ENCODE measurements around the gene LONP2.
"Not testable (repeated sequence)": the region's sequence is repeated elsewhere in the genome, so short reads cannot be mapped to it uniquely, and the experiment has no call there.

The LONP2 gene

GRCh38 chr16:48352648-48353390 lies 108.7 kb downstream of the LONP2 start:
- no peaks in the 10 kb centered on the region for H3K27me3 ChIP-seq (replicated peaks; ENCODE audit: control insufficient read depth, insufficient read depth, low read length, poor library complexity, severe bottlenecking)
- peaks cover 38% of the 10 kb centered on the region for H3K36me3 ChIP-seq (ENCODE audit: control insufficient read depth, insufficient read depth, low read length)
- no peak overlapping the region for H3K4me3 ChIP-seq (ENCODE audit: insufficient read depth, low read depth, low read length, poor library complexity, severe bottlenecking)
- H3K9me3 ChIP-seq (ENCODE audit: control insufficient read depth, low read length), result no peaks in the 10 kb centered on the region
- no peak overlapping the region for H3K27ac ChIP-seq (ENCODE audit: insufficient read depth, low read length, poor library complexity, severe bottlenecking)
- DNase-seq, result no peak
- peaks cover 3% of the 10 kb centered on the region for H3K4me1 ChIP-seq (ENCODE audit: control insufficient read depth, insufficient read depth, low read length, poor library complexity, severe bottlenecking)

- peak; percentile 38 to 53 (median 42) for DNase-seq
- Histone ChIP-seq H3K4me1 (ENCODE audit: control insufficient read depth, insufficient read depth, low read length, poor library complexity, severe bottlenecking) (peaks cover 3% of the 10 kb centered on the region), H3K36me3 (ENCODE audit: control insufficient read depth, insufficient read depth, low read length) (peaks cover 41% of the 10 kb centered on the region), H3K4me3 (ENCODE audit: insufficient read depth, low read depth, low read length, poor library complexity, severe bottlenecking) (no peak overlapping the region), H3K9me3 (ENCODE audit: control insufficient read depth, low read length) (no peaks in the 10 kb centered on the region), H3K27ac (ENCODE audit: insufficient read depth, low read length, poor library complexity, severe bottlenecking) (no peak overlapping the region), H3K27me3 (replicated peaks; ENCODE audit: control insufficient read depth, insufficient read depth, low read length, poor library complexity, severe bottlenecking) (no peaks in the 10 kb centered on the region)
These were observed 109.6 kb downstream of the LONP2 start for GRCh38 chr16:48353565-48354163.

GRCh38 chr16:48354385-48354784 lies 110.3 kb downstream of the LONP2 start:
- H3K36me3 ChIP-seq (ENCODE audit: control insufficient read depth, insufficient read depth, low read length), result peaks cover 35% of the 10 kb centered on the region
- not testable (repeated sequence) for H3K27me3 ChIP-seq (replicated peaks; ENCODE audit: control insufficient read depth, insufficient read depth, low read length, poor library complexity, severe bottlenecking); H3K27ac ChIP-seq (ENCODE audit: insufficient read depth, low read length, poor library complexity, severe bottlenecking); H3K4me3 ChIP-seq (ENCODE audit: insufficient read depth, low read depth, low read length, poor library complexity, severe bottlenecking); DNase-seq; H3K9me3 ChIP-seq (ENCODE audit: control insufficient read depth, low read length); H3K4me1 ChIP-seq (ENCODE audit: control insufficient read depth, insufficient read depth, low read length, poor library complexity, severe bottlenecking)

- H3K4me1 ChIP-seq (ENCODE audit: control insufficient read depth, insufficient read depth, low read length, poor library complexity, severe bottlenecking), result peaks cover 3% of the 10 kb centered on the region
- no peak for DNase-seq
- no peaks in the 10 kb centered on the region for H3K9me3 ChIP-seq (ENCODE audit: control insufficient read depth, low read length)
- peaks cover 33% of the 10 kb centered on the region for H3K36me3 ChIP-seq (ENCODE audit: control insufficient read depth, insufficient read depth, low read length)
- no peaks in the 10 kb centered on the region for H3K27me3 ChIP-seq (replicated peaks; ENCODE audit: control insufficient read depth, insufficient read depth, low read length, poor library complexity, severe bottlenecking)
- H3K4me3 ChIP-seq (ENCODE audit: insufficient read depth, low read depth, low read length, poor library complexity, severe bottlenecking), result no peak overlapping the region
- no peak overlapping the region for H3K27ac ChIP-seq (ENCODE audit: insufficient read depth, low read length, poor library complexity, severe bottlenecking)
These were observed 111.1 kb downstream of the LONP2 start for GRCh38 chr16:48354877-48355855.

GRCh38 chr16:48356633-48357376 lies 112.7 kb downstream of the LONP2 start:
- H3K4me1 ChIP-seq (ENCODE audit: control insufficient read depth, insufficient read depth, low read length, poor library complexity, severe bottlenecking), result peaks cover 3% of the 10 kb centered on the region
- peaks cover 19% of the 10 kb centered on the region for H3K36me3 ChIP-seq (ENCODE audit: control insufficient read depth, insufficient read depth, low read length)
- no peaks in the 10 kb centered on the region for H3K9me3 ChIP-seq (ENCODE audit: control insufficient read depth, low read length)
- no peak overlapping the region for H3K27ac ChIP-seq (ENCODE audit: insufficient read depth, low read length, poor library complexity, severe bottlenecking)
- no peak for DNase-seq
- no peaks in the 10 kb centered on the region for H3K27me3 ChIP-seq (replicated peaks; ENCODE audit: control insufficient read depth, insufficient read depth, low read length, poor library complexity, severe bottlenecking)
- no peak overlapping the region for H3K4me3 ChIP-seq (ENCODE audit: insufficient read depth, low read depth, low read length, poor library complexity, severe bottlenecking)

- no peak overlapping the region for H3K27ac ChIP-seq (ENCODE audit: insufficient read depth, low read length, poor library complexity, severe bottlenecking)
- peaks cover 12% of the 10 kb centered on the region for H3K36me3 ChIP-seq (ENCODE audit: control insufficient read depth, insufficient read depth, low read length)
- H3K4me1 ChIP-seq (ENCODE audit: control insufficient read depth, insufficient read depth, low read length, poor library complexity, severe bottlenecking), result peaks cover 3% of the 10 kb centered on the region
- no peaks in the 10 kb centered on the region for H3K27me3 ChIP-seq (replicated peaks; ENCODE audit: control insufficient read depth, insufficient read depth, low read length, poor library complexity, severe bottlenecking)
- H3K9me3 ChIP-seq (ENCODE audit: control insufficient read depth, low read length), result no peaks in the 10 kb centered on the region
- DNase-seq, result no peak
- no peak overlapping the region for H3K4me3 ChIP-seq (ENCODE audit: insufficient read depth, low read depth, low read length, poor library complexity, severe bottlenecking)
These were observed 114.3 kb downstream of the LONP2 start for GRCh38 chr16:48358419-48358818.

GRCh38 chr16:48359983-48360382 lies 115.9 kb downstream of the LONP2 start:
- H3K4me1 ChIP-seq (ENCODE audit: control insufficient read depth, insufficient read depth, low read length, poor library complexity, severe bottlenecking), result no peaks in the 10 kb centered on the region
- no peaks in the 10 kb centered on the region for H3K27me3 ChIP-seq (replicated peaks; ENCODE audit: control insufficient read depth, insufficient read depth, low read length, poor library complexity, severe bottlenecking)
- H3K4me3 ChIP-seq (ENCODE audit: insufficient read depth, low read depth, low read length, poor library complexity, severe bottlenecking), result no peak overlapping the region
- H3K36me3 ChIP-seq (ENCODE audit: control insufficient read depth, insufficient read depth, low read length), result peaks cover 12% of the 10 kb centered on the region
- no peak for DNase-seq
- no peak overlapping the region for H3K27ac ChIP-seq (ENCODE audit: insufficient read depth, low read length, poor library complexity, severe bottlenecking)
- H3K9me3 ChIP-seq (ENCODE audit: control insufficient read depth, low read length), result no peaks in the 10 kb centered on the region

GRCh38 chr16:48361012-48361411 lies 116.9 kb downstream of the LONP2 start:
- H3K36me3 ChIP-seq (ENCODE audit: control insufficient read depth, insufficient read depth, low read length), result peaks cover 12% of the 10 kb centered on the region
- H3K4me1 ChIP-seq (ENCODE audit: control insufficient read depth, insufficient read depth, low read length, poor library complexity, severe bottlenecking), result peaks cover 5% of the 10 kb centered on the region
- no peak overlapping the region for H3K27ac ChIP-seq (ENCODE audit: insufficient read depth, low read length, poor library complexity, severe bottlenecking)
- no peak overlapping the region for H3K4me3 ChIP-seq (ENCODE audit: insufficient read depth, low read depth, low read length, poor library complexity, severe bottlenecking)
- no peaks in the 10 kb centered on the region for H3K9me3 ChIP-seq (ENCODE audit: control insufficient read depth, low read length)
- H3K27me3 ChIP-seq (replicated peaks; ENCODE audit: control insufficient read depth, insufficient read depth, low read length, poor library complexity, severe bottlenecking), result no peaks in the 10 kb centered on the region
- no peak for DNase-seq

- Histone ChIP-seq H3K27ac (ENCODE audit: insufficient read depth, low read length, poor library complexity, severe bottlenecking) (no peak overlapping the region), H3K4me1 (ENCODE audit: control insufficient read depth, insufficient read depth, low read length, poor library complexity, severe bottlenecking) (peaks cover 5% of the 10 kb centered on the region), H3K4me3 (ENCODE audit: insufficient read depth, low read depth, low read length, poor library complexity, severe bottlenecking) (no peak overlapping the region), H3K27me3 (replicated peaks; ENCODE audit: control insufficient read depth, insufficient read depth, low read length, poor library complexity, severe bottlenecking) (no peaks in the 10 kb centered on the region), H3K36me3 (ENCODE audit: control insufficient read depth, insufficient read depth, low read length) (peaks cover 12% of the 10 kb centered on the region), H3K9me3 (ENCODE audit: control insufficient read depth, low read length) (no peaks in the 10 kb centered on the region)
- DNase-seq, result no peak
These were observed 117.5 kb downstream of the LONP2 start for GRCh38 chr16:48361540-48362144.

Data from effector memory CD4-positive, alpha-beta T cell (primary cell).